NOMO-1 treated with DMSO at 0.1 percent for 48 hours (cell line): ENCODE data around the gene EXOC4.
A peak's percentile ranks its signal among the peaks of the same experiment; 100 is the strongest.

Experiments used
- DNase-seq: peaks from one replicate; lab custom pipeline; 2025; ENCODE audit not compliant: unreplicated experiment; lab: John Stamatoyannopoulos, UW

Gene EXOC4

GRCh38 chr7:133360201-133360600 lies 107.3 kb downstream of the EXOC4 start:
- no peak for DNase-seq

GRCh38 chr7:133361806-133362205 lies 108.9 kb downstream of the EXOC4 start:
- DNase-seq, result no peak

- no peak for DNase-seq
Measured at GRCh38 chr7:133364959-133365690, 112.2 kb downstream of the EXOC4 start.

GRCh38 chr7:133365917-133366316 lies 113.0 kb downstream of the EXOC4 start:
- no peak for DNase-seq

GRCh38 chr7:133367561-133367960 lies 114.7 kb downstream of the EXOC4 start:
- no peak for DNase-seq

GRCh38 chr7:133369130-133369529 lies 116.3 kb downstream of the EXOC4 start:
- DNase-seq, result no peak

- no peak for DNase-seq
Measured at GRCh38 chr7:133371616-133372015, 118.7 kb downstream of the EXOC4 start.

GRCh38 chr7:133372337-133372736 lies 119.5 kb downstream of the EXOC4 start:
- no peak for DNase-seq

- DNase-seq, result no peak
Measured at GRCh38 chr7:133376514-133376913, 123.6 kb downstream of the EXOC4 start.

- no peak for DNase-seq
Measured at GRCh38 chr7:133381965-133382364, 129.1 kb downstream of the EXOC4 start.

GRCh38 chr7:133382775-133383559 lies 130.1 kb downstream of the EXOC4 start:
- no peak for DNase-seq

- no peak for DNase-seq
Measured at GRCh38 chr7:133386205-133386604, 133.3 kb downstream of the EXOC4 start.

- DNase-seq, result no peak
Measured at GRCh38 chr7:133389727-133390126, 136.8 kb downstream of the EXOC4 start.

GRCh38 chr7:133391206-133391605 lies 138.3 kb downstream of the EXOC4 start:
- no peak for DNase-seq

- no peak for DNase-seq
Measured at GRCh38 chr7:133394369-133394768, 141.5 kb downstream of the EXOC4 start.

GRCh38 chr7:133395551-133395950 lies 142.7 kb downstream of the EXOC4 start:
- DNase-seq, result no peak

- peak; percentile 33 for DNase-seq
Measured at GRCh38 chr7:133398506-133398905, 145.6 kb downstream of the EXOC4 start.

- no peak for DNase-seq
Measured at GRCh38 chr7:133401225-133401624, 148.3 kb downstream of the EXOC4 start.

- DNase-seq, result no peak
Measured at GRCh38 chr7:133408212-133408611, 155.3 kb downstream of the EXOC4 start.

- no peak for DNase-seq
Measured at GRCh38 chr7:133409421-133409820, 156.5 kb downstream of the EXOC4 start.

- no peak for DNase-seq
Measured at GRCh38 chr7:133409966-133410365, 157.1 kb downstream of the EXOC4 start.

GRCh38 chr7:133411395-133411794 lies 158.5 kb downstream of the EXOC4 start:
- no peak for DNase-seq
